GM18507 (cell line): ENCODE results near the gene CCR7.

Experiments used
- DNase-seq: peaks from one replicate; pipeline ENCODE4 v3.0.0; 2011; ENCODE audit warnings: low read depth; ENCODE audit not compliant: insufficient read length; ENCODE audit errors: extremely low spot score
- FAIRE-seq: peaks from 2 replicates; lab custom pipeline; 2011; peaks lifted over from hg19 to GRCh38; lab: Jason Lieb, UNC

The CCR7 gene

GRCh38 chr17:40538936-40539705 is 26.2 kb downstream of the CCR7 start:
- no peak for FAIRE-seq

GRCh38 chr17:40538019-40538935 is 27.0 kb downstream of the CCR7 start:
- FAIRE-seq (no peak), DNase-seq (no peak)

More at GRCh38 chr17:40538936-40539705, 26.2 kb downstream of the CCR7 start:
- DNase-seq = no peak

- FAIRE-seq = no peak
- DNase-seq = no peak
Measured at GRCh38 chr17:40536295-40537171, 28.7 kb downstream of the CCR7 start.

- FAIRE-seq (no peak), DNase-seq (no peak)
Measured at GRCh38 chr17:40535924-40536294, 29.4 kb downstream of the CCR7 start.

GRCh38 chr17:40535438-40535837 is 29.8 kb downstream of the CCR7 start:
- DNase-seq (no peak), FAIRE-seq (no peak)

- DNase-seq = no peak
Measured at GRCh38 chr17:40534371-40535189, 30.7 kb downstream of the CCR7 start.

GRCh38 chr17:40533896-40534295 is 31.4 kb downstream of the CCR7 start:
- DNase-seq = no peak
- no peak for FAIRE-seq

More at GRCh38 chr17:40534371-40535189, 30.7 kb downstream of the CCR7 start:
- FAIRE-seq = no peak

GRCh38 chr17:40532520-40533253 is 32.6 kb downstream of the CCR7 start:
- DNase-seq = no peak
- FAIRE-seq = no peak

GRCh38 chr17:40531051-40531991 is 34.0 kb downstream of the CCR7 start:
- DNase-seq = no peak
- FAIRE-seq = peak; percentile 64

- no peak for FAIRE-seq
- DNase-seq = no peak
Measured at GRCh38 chr17:40530531-40530994, 34.7 kb downstream of the CCR7 start.

- FAIRE-seq (no peak), DNase-seq (no peak)
Measured at GRCh38 chr17:40529991-40530390, 35.3 kb downstream of the CCR7 start.

GRCh38 chr17:40528692-40529417 is 36.4 kb downstream of the CCR7 start:
- no peak for DNase-seq
- no peak for FAIRE-seq

- DNase-seq (no peak), FAIRE-seq (no peak)
Measured at GRCh38 chr17:40526668-40527067, 38.6 kb downstream of the CCR7 start.

- no peak for DNase-seq
- no peak for FAIRE-seq
Measured at GRCh38 chr17:40525294-40525693, 40.0 kb downstream of the CCR7 start.

GRCh38 chr17:40524243-40524965 is 40.9 kb downstream of the CCR7 start:
- no peak for FAIRE-seq
- DNase-seq = no peak

GRCh38 chr17:40522961-40523310 is 42.3 kb downstream of the CCR7 start:
- FAIRE-seq = no peak

More at GRCh38 chr17:40522961-40523310, 42.3 kb downstream of the CCR7 start:
- no peak for DNase-seq
